ENCODE results near the gene TRIM37.

The TRIM37 gene

DNA sequence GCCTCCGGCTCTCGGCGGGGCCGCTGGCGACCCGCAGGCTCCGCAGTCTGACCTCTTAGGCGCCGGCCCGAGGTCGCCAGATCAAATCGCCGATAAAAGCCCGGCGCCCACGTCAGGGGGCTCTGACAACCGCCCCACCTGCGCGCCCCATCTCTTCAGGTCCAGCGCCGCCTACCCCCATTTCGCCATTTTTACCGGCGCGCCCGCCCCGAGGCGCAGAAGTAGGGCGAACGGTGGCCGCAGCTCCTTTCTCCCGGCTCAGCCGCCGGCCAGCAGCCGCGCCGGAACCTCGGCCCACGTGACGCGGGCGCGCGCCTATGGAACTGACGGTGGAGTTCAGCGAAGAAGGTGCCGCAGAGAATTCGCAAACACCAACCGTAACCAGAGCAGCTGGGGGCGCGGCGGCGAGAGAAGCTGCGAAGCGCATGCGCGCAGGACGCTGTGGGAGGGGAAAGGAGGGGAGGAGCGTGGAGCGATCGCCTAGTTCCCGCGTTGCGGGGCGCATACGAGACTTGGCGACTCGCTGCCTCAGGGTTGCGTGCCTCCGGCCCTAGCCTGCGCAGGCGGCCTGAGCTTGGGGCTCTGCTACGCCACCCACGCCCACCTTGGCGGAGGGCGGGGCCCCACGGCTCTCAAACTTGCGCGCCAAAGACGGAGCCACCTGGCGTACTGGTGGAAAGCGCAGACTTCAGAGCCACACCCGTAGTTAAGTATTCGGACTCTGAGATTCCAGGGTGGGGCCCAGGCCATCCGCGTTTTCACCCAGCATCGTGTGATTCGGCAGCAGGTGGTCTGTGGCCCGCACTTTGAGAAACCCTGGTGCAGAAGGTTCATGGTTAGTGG is at the start of gene TRIM37 (continued):
- TF ChIP-seq KLF16 (tag by site-specific recombination; IDR thresholded peaks at IDR 0.05) (peak; percentile 97), ZNF184 (tag by site-specific recombination; IDR thresholded peaks at IDR 0.05) (peak; percentile 58; the same call in 1 of the 2 replicates), SETDB1 (IDR thresholded peaks at IDR 0.05; ENCODE audit: insufficient read length, low read length) (peak; percentile 9), TCF7L2 (IDR thresholded peaks at IDR 0.05; ENCODE audit: borderline replicate concordance, low read depth, low read length) (no peak), ZNF791 (tag by site-specific recombination; IDR thresholded peaks at IDR 0.05) (no peak), ZNF529 (tag by site-specific recombination; IDR thresholded peaks at IDR 0.05; ENCODE audit: insufficient replicate concordance) (no peak), ZNF394 (tag by site-specific recombination; IDR thresholded peaks at IDR 0.05; ENCODE audit: borderline replicate concordance) (peak; percentile 99), ZBTB10 (tag by site-specific recombination; IDR thresholded peaks at IDR 0.05) (peak; percentile 17; the same call in 1 of the 2 replicates), ZNF654 (tag by site-specific recombination; IDR thresholded peaks at IDR 0.05; ENCODE audit: low read depth) (no peak), ZNF600 (tag by site-specific recombination; IDR thresholded peaks at IDR 0.05) (peak; percentile 80), MYNN (tag by site-specific recombination; IDR thresholded peaks at IDR 0.05; ENCODE audit: borderline replicate concordance) (no peak), ZNF521 (tag by site-specific recombination; IDR thresholded peaks at IDR 0.05) (no peak), ZNF596 (tag by site-specific recombination; IDR thresholded peaks at IDR 0.05) (no peak), ZNF175 (tag by site-specific recombination; IDR thresholded peaks at IDR 0.05) (no peak), GLIS2 (tag by site-specific recombination; IDR thresholded peaks at IDR 0.05) (peak; percentile 93), ZNF341 (tag by site-specific recombination; IDR thresholded peaks at IDR 0.05; ENCODE audit: low read depth) (peak; percentile 7; the same call in 1 of the 2 replicates), IKZF3 (tag by site-specific recombination; IDR thresholded peaks at IDR 0.05) (no peak), ZBTB17 (tag by site-specific recombination; IDR thresholded peaks at IDR 0.05) (peak; percentile 88), ZNF280C (tag by site-specific recombination; IDR thresholded peaks at IDR 0.05) (no peak), GFI1B (tag by site-specific recombination; IDR thresholded peaks at IDR 0.05) (no peak)
- TF ChIP-seq, protein P1, sequence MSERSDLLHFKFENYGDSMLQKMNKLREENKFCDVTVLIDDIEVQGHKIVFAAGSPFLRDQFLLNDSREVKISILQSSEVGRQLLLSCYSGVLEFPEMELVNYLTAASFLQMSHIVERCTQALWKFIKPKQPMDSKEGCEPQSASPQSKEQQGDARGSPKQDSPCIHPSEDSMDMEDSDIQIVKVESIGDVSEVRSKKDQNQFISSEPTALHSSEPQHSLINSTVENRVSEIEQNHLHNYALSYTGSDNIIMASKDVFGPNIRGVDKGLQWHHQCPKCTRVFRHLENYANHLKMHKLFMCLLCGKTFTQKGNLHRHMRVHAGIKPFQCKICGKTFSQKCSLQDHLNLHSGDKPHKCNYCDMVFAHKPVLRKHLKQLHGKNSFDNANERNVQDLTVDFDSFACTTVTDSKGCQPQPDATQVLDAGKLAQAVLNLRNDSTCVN (tag by site-specific recombination; optimal IDR thresholded peaks at IDR 0.05): peak; percentile 98
- TF ChIP-seq, protein P2, sequence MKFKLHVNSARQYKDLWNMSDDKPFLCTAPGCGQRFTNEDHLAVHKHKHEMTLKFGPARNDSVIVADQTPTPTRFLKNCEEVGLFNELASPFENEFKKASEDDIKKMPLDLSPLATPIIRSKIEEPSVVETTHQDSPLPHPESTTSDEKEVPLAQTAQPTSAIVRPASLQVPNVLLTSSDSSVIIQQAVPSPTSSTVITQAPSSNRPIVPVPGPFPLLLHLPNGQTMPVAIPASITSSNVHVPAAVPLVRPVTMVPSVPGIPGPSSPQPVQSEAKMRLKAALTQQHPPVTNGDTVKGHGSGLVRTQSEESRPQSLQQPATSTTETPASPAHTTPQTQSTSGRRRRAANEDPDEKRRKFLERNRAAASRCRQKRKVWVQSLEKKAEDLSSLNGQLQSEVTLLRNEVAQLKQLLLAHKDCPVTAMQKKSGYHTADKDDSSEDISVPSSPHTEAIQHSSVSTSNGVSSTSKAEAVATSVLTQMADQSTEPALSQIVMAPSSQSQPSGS (tag by site-specific recombination; IDR thresholded peaks at IDR 0.05; ENCODE audit: low read depth): no peak
- TF ChIP-seq, protein P3, sequence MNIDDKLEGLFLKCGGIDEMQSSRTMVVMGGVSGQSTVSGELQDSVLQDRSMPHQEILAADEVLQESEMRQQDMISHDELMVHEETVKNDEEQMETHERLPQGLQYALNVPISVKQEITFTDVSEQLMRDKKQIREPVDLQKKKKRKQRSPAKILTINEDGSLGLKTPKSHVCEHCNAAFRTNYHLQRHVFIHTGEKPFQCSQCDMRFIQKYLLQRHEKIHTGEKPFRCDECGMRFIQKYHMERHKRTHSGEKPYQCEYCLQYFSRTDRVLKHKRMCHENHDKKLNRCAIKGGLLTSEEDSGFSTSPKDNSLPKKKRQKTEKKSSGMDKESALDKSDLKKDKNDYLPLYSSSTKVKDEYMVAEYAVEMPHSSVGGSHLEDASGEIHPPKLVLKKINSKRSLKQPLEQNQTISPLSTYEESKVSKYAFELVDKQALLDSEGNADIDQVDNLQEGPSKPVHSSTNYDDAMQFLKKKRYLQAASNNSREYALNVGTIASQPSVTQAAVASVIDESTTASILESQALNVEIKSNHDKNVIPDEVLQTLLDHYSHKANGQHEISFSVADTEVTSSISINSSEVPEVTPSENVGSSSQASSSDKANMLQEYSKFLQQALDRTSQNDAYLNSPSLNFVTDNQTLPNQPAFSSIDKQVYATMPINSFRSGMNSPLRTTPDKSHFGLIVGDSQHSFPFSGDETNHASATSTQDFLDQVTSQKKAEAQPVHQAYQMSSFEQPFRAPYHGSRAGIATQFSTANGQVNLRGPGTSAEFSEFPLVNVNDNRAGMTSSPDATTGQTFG (tag by site-specific recombination; IDR thresholded peaks at IDR 0.05; ENCODE audit: borderline replicate concordance): no peak
- TF ChIP-seq, protein P4, sequence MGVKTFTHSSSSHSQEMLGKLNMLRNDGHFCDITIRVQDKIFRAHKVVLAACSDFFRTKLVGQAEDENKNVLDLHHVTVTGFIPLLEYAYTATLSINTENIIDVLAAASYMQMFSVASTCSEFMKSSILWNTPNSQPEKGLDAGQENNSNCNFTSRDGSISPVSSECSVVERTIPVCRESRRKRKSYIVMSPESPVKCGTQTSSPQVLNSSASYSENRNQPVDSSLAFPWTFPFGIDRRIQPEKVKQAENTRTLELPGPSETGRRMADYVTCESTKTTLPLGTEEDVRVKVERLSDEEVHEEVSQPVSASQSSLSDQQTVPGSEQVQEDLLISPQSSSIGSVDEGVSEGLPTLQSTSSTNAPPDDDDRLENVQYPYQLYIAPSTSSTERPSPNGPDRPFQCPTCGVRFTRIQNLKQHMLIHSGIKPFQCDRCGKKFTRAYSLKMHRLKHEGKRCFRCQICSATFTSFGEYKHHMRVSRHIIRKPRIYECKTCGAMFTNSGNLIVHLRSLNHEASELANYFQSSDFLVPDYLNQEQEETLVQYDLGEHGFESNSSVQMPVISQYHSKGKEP (tag by site-specific recombination; IDR thresholded peaks at IDR 0.05): 0 out of 2 replicates have a peak, but pooled peaks have one; percentile 5
- TF ChIP-seq, protein P5, sequence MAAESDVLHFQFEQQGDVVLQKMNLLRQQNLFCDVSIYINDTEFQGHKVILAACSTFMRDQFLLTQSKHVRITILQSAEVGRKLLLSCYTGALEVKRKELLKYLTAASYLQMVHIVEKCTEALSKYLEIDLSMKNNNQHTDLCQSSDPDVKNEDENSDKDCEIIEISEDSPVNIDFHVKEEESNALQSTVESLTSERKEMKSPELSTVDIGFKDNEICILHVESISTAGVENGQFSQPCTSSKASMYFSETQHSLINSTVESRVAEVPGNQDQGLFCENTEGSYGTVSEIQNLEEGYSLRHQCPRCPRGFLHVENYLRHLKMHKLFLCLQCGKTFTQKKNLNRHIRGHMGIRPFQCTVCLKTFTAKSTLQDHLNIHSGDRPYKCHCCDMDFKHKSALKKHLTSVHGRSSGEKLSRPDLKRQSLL (tag by site-specific recombination; IDR thresholded peaks at IDR 0.05): peak; percentile 37; the same call in 1 of the 2 replicates
